IMR-90 (cell line): ENCODE results near the gene CAMK4. TPM values are rescaled to one million over a fixed set of nuclear protein-coding genes. Genes with fewer than 3 reads are reported as not detected.

Experiments used
- ATAC-seq: fragments of 200-7000 bp; cut with Tn5 transposase; 2 replicates; pipeline ENCODE4 v1.9.1; 2020; ENCODE audit warnings: low read depth, mild to moderate bottlenecking, moderate library complexity
- BruUV-seq: library from RNA; stranded (reverse); fragments of 400-500 nt; replicated peaks from 2 replicates; lab custom pipeline; 2021; lab: Mats Ljungman, UMichigan
- CTCF ChIA-PET: fragments of 300-600 bp; formaldehyde crosslinking; extraction: SDS; loops from one replicate; lab custom pipeline; 2021; ENCODE audit warnings: antibody characterized with exemption; lab: Yijun Ruan, JAX
- POLR2A ChIA-PET: fragments of 300-600 bp; sonication (Branson Sonifier 250); formaldehyde crosslinking; loops from one replicate; lab custom pipeline; 2022; ENCODE audit warnings: antibody characterized with exemption; ENCODE audit not compliant: unreplicated experiment; lab: Charles Lee
- DNase-seq: peaks from one replicate; pipeline ENCODE4 v3.0.0; 2013
- H2AFZ ChIP-seq: replicated peaks from 2 replicates; pipeline ENCODE3; 2013; ENCODE audit warnings: low read length, mild to moderate bottlenecking; ENCODE audit not compliant: poor library complexity
- H2AK5ac ChIP-seq: 2 replicates; pipeline ENCODE4 v1.6.1; 2013; ENCODE audit warnings: low read depth, low read length, inconsistent platforms
- H2AK9ac ChIP-seq: replicated peaks from 2 replicates; pipeline ENCODE3; 2013; ENCODE audit warnings: mild to moderate bottlenecking, low read depth, low read length, moderate library complexity; ENCODE audit not compliant: poor library complexity
- H2BK120ac ChIP-seq: 2 replicates; pipeline ENCODE4 v1.6.1; 2013; ENCODE audit warnings: low read depth, low read length, inconsistent platforms
- H2BK15ac ChIP-seq: 3 replicates; pipeline ENCODE4 v1.6.1; 2013; ENCODE audit warnings: low read depth, low read length, inconsistent platforms
- H2BK20ac ChIP-seq: 2 replicates; pipeline ENCODE4 v1.6.1; 2013; ENCODE audit warnings: low read depth, mild to moderate bottlenecking, inconsistent platforms, low read length, moderate library complexity
- H2BK5ac ChIP-seq: 2 replicates; pipeline ENCODE4 v1.6.1; 2013; ENCODE audit warnings: mild to moderate bottlenecking, low read depth, low read length, inconsistent platforms; ENCODE audit not compliant: poor library complexity, severe bottlenecking
- H3K14ac ChIP-seq: replicated peaks from 2 replicates; pipeline ENCODE4 v1.6.1; 2013; ENCODE audit warnings: low read depth, low read length, inconsistent platforms
- H3K18ac ChIP-seq: 2 replicates; pipeline ENCODE4 v1.6.1; 2013; ENCODE audit warnings: low read depth, low read length, control low read depth
- H3K23ac ChIP-seq: 2 replicates; pipeline ENCODE4 v1.6.1; 2013; ENCODE audit warnings: low read depth, low read length, inconsistent platforms
- H3K27ac ChIP-seq: 2 replicates; pipeline ENCODE4 v1.5.1; 2013; ENCODE audit warnings: mild to moderate bottlenecking, control low read depth, low read length; ENCODE audit not compliant: insufficient read depth
- H3K27me3 ChIP-seq: 2 replicates; pipeline ENCODE4 v1.6.1; 2013; ENCODE audit warnings: low read length; ENCODE audit not compliant: control insufficient read depth, insufficient read depth
- H3K36me3 ChIP-seq: 2 replicates; pipeline ENCODE4 v1.6.1; 2013; ENCODE audit warnings: low read length, mixed read lengths; ENCODE audit not compliant: control insufficient read depth, insufficient read depth
- H3K4ac ChIP-seq: 2 replicates; pipeline ENCODE4 v1.6.1; 2013; ENCODE audit warnings: low read depth, low read length, inconsistent platforms
- H3K4me1 ChIP-seq: 2 replicates; pipeline ENCODE4 v1.6.1; 2013; ENCODE audit warnings: low read length, mixed read lengths; ENCODE audit not compliant: control insufficient read depth, insufficient read depth
- H3K4me2 ChIP-seq: 2 replicates; pipeline ENCODE4 v1.6.1; 2013; ENCODE audit warnings: low read depth, mild to moderate bottlenecking, control low read depth, low read length, moderate library complexity
- H3K4me3 ChIP-seq: 2 replicates; pipeline ENCODE4 v1.5.1; 2013; ENCODE audit warnings: low read depth, mild to moderate bottlenecking, control low read depth, low read length, moderate library complexity; ENCODE audit not compliant: insufficient read depth
- H3K56ac ChIP-seq: 2 replicates; pipeline ENCODE4 v1.6.1; 2013; ENCODE audit warnings: low read length, inconsistent platforms; ENCODE audit not compliant: insufficient read depth; ENCODE audit errors: extremely low read depth
- H3K79me1 ChIP-seq, 2 experiments: 2 replicates each; pipeline ENCODE4 v1.6.1; 2013; ENCODE audit warnings: low read length in 2 of 2, inconsistent platforms in 1 of 2, low read depth in 1 of 2
- H3K9ac ChIP-seq: 2 replicates; pipeline ENCODE4 v1.6.1; 2013; ENCODE audit warnings: low read depth, low read length, control low read depth
- H3K9me1 ChIP-seq: 2 replicates; pipeline ENCODE4 v1.6.1; 2013; ENCODE audit warnings: low read length, inconsistent platforms; ENCODE audit not compliant: insufficient read depth
- H3K9me3 ChIP-seq: 2 replicates; pipeline ENCODE4 v1.6.1; 2013; ENCODE audit warnings: low read length; ENCODE audit not compliant: control insufficient read depth, insufficient read depth
- H4K20me1 ChIP-seq: 2 replicates; pipeline ENCODE4 v1.6.1; 2013; ENCODE audit warnings: low read length, inconsistent platforms; ENCODE audit not compliant: insufficient read depth
- H4K5ac ChIP-seq: 2 replicates; pipeline ENCODE4 v1.6.1; 2013; ENCODE audit warnings: mild to moderate bottlenecking, low read depth, low read length, control low read depth
- H4K8ac ChIP-seq, 2 experiments: 2 replicates each; pipeline ENCODE4 v1.6.1; 2013; ENCODE audit warnings: low read depth in 2 of 2, low read length in 2 of 2, control low read depth in 1 of 2, inconsistent platforms in 1 of 2
- H4K91ac ChIP-seq: 2 replicates; pipeline ENCODE4 v1.6.1; 2013; ENCODE audit warnings: low read depth, low read length, inconsistent platforms; ENCODE audit not compliant: insufficient read depth
- CTCF ChIP-seq: conservative IDR thresholded peaks from 2 replicates; pipeline ENCODE4 v1.5.1; 2012; ENCODE audit warnings: mild to moderate bottlenecking, low read depth, low read length, improper control_type of control experiment
- MAFK ChIP-seq: IDR thresholded peaks from 2 replicates; pipeline ENCODE4 v1.6.1; 2012; ENCODE audit warnings: low read depth, low read length, improper control_type of control experiment
- MAZ ChIP-seq: IDR thresholded peaks from 2 replicates; pipeline ENCODE4 v1.6.1; 2012; ENCODE audit warnings: low read depth, mild to moderate bottlenecking, low read length, improper control_type of control experiment, moderate library complexity, borderline replicate concordance
- NFE2L2 ChIP-seq: fragments of 150-350 bp; IDR thresholded peaks from 2 replicates; pipeline ENCODE4 v1.6.1; 2016; ENCODE audit warnings: low read depth, mild to moderate bottlenecking, low read length
- RAD21 ChIP-seq: IDR thresholded peaks from 2 replicates; pipeline ENCODE4 v1.6.1; 2012; ENCODE audit warnings: low read length, improper control_type of control experiment
- RCOR1 ChIP-seq: IDR thresholded peaks from 2 replicates; pipeline ENCODE4 v1.6.1; 2012; ENCODE audit warnings: mild to moderate bottlenecking, low read length, improper control_type of control experiment; ENCODE audit not compliant: insufficient replicate concordance
- RFX5 ChIP-seq: IDR thresholded peaks from 2 replicates; pipeline ENCODE4 v1.8.0; 2012; ENCODE audit warnings: low read depth, mild to moderate bottlenecking, low read length, moderate library complexity
- SMC3 ChIP-seq: fragments of 150-350 bp; IDR thresholded peaks from 2 replicates; pipeline ENCODE4 v1.6.1; 2016; ENCODE audit warnings: low read depth, mild to moderate bottlenecking, antibody characterized with exemption, low read length, moderate library complexity
- WGBS, 2 experiments: methylation state at CpG; one replicate each; pipeline versions ENCODE4 v1.1.5 to v1.1.7; 2013; ENCODE audit warnings: missing lambda C conversion rate in 2 of 2; ENCODE audit not compliant: insufficient read length in 1 of 2; ENCODE audit errors: extremely low coverage in 2 of 2; 5-methylcytosine and 5-hydroxymethylcytosine counted together
- dilution Hi-C: fragments of 300-500 bp; cut with HindIII; formaldehyde crosslinking; loops from one replicate; pipeline ENCODE4 v1.14.3; 2018; ENCODE audit warnings: low sequenced_read_pairs; ENCODE audit not compliant: unreplicated experiment
- in situ Hi-C: fragments of 300-500 bp; cut with MboI; formaldehyde crosslinking; loops from 3 replicates; pipeline ENCODE4 v1.14.3; 2019; ENCODE audit warnings: low sequenced_read_pairs, inconsistent platforms, mixed read lengths
- intact Hi-C: fragments of 100-400 bp; cut with micrococcal nuclease; formaldehyde crosslinking; loops from 2 replicates; pipeline ENCODE4 v1.10.0; 2022
- polyA plus RNA-seq, 3 experiments: library from polyadenylated mRNA; depleted of rRNA; stranded (reverse); fragments of >200 nt; gene quantifications; 2 replicates each; pipeline ENCODE4 v1.2.3, GENCODE V29; 2012; ENCODE audit warnings: low replicate concordance in 1 of 3
- total RNA-seq: library from RNA; depleted of rRNA; stranded (reverse); fragments of >200 nt; gene quantifications from 2 replicates; pipeline ENCODE4 v1.2.3, GENCODE V29; 2012
- TF ChIP-seq, protein P1 (sequence below): fragments of 150-350 bp; IDR thresholded peaks from 2 replicates; pipeline ENCODE4 v1.6.1; 2016; ENCODE audit warnings: low read depth, mild to moderate bottlenecking, low read length, moderate library complexity, borderline replicate concordance
- TF ChIP-seq, protein P2 (sequence below): fragments of 150-350 bp; IDR thresholded peaks from 2 replicates; pipeline ENCODE4 v1.6.1; 2017; ENCODE audit warnings: mild to moderate bottlenecking, antibody characterized with exemption, low read length, low read depth

Gene CAMK4
- total and polyA plus RNA-seq, 2 of the 4 experiments (the other 2 are of a cell fraction) = 3.7 to 4.8 TPM

DNA sequence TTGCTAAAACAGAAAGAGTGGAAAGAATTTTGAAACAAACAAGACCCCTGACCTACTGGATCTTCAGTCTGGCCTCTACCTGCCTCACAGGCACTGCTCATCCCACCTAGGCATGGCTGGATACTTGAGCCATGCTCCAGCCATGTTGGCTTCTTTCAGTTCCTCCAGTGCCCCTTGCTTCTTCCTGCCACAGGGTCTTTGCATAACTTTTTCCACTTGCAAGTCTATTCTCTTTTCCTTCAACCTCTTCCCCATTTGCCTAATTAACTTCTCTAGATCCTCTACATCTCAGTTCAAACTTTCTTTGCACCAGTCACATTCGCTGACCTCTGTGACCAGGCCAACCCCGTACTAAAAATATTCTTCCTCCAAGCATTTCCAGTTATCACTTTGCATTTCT lies 237.8 kb downstream of the CAMK4 start:
- TF ChIP-seq MAFK (no peak), NFE2L2 (no peak), RAD21 (no peak), RCOR1 (no peak), SMC3 (no peak), MAZ (no peak), RFX5 (no peak), CTCF (no peak)
- TF ChIP-seq, protein P1, sequence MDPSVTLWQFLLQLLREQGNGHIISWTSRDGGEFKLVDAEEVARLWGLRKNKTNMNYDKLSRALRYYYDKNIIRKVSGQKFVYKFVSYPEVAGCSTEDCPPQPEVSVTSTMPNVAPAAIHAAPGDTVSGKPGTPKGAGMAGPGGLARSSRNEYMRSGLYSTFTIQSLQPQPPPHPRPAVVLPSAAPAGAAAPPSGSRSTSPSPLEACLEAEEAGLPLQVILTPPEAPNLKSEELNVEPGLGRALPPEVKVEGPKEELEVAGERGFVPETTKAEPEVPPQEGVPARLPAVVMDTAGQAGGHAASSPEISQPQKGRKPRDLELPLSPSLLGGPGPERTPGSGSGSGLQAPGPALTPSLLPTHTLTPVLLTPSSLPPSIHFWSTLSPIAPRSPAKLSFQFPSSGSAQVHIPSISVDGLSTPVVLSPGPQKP = no peak
- TF ChIP-seq, protein P2, sequence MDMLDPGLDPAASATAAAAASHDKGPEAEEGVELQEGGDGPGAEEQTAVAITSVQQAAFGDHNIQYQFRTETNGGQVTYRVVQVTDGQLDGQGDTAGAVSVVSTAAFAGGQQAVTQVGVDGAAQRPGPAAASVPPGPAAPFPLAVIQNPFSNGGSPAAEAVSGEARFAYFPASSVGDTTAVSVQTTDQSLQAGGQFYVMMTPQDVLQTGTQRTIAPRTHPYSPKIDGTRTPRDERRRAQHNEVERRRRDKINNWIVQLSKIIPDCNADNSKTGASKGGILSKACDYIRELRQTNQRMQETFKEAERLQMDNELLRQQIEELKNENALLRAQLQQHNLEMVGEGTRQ = no peak
- Histone ChIP-seq H3K23ac (no peak overlapping the region), H3K27ac (no peak overlapping the region), H3K79me1 (no peaks in the 10 kb centered on the region), H4K8ac (no peak overlapping the region), H2BK15ac (no peak overlapping the region), H4K5ac (no peak overlapping the region), H2BK120ac (no peak overlapping the region), H4K91ac (no peak overlapping the region), H2AK9ac (no peak overlapping the region), H3K4me3 (no peak overlapping the region), H3K9ac (no peak overlapping the region), H3K4me1 (no peaks in the 10 kb centered on the region), H2BK20ac (no peak overlapping the region), H2AFZ (no peak overlapping the region), H4K20me1 (no peaks in the 10 kb centered on the region), H3K4me2 (no peak overlapping the region), H3K9me3 (no peaks in the 10 kb centered on the region), H2AK5ac (no peak overlapping the region), H3K14ac (no peak overlapping the region), H3K36me3 (no peaks in the 10 kb centered on the region), H3K9me1 (no peaks in the 10 kb centered on the region), H3K56ac (no peak overlapping the region), H3K4ac (no peak overlapping the region), H3K18ac (no peak overlapping the region), H2BK5ac (no peak overlapping the region), H3K27me3 (no peaks in the 10 kb centered on the region)
- BruUV-seq = no TSS peak
- WGBS, 2 experiments = no CpG with 5 or more reads among the region's 2 CpGs
- DNase-seq = no peak
- in situ Hi-C loops (loop anchor here (10.0 to 25.0 kb wide), 2 partner anchors 297 to 700 kb away; no protein-coding TSS in a partner anchor), dilution Hi-C loops (no loop called here), intact Hi-C loops (loop anchor here (5.0 kb wide), 1 partner anchor 305 kb away; no protein-coding TSS in a partner anchor)
- CTCF ChIA-PET = interaction anchor here (0.6 to 2.1 kb wide), 10 partner anchors 8 to 518 kb away, joined by 3 to 14 read pairs (median 4); no protein-coding TSS in a partner anchor
- ATAC-seq = no peak
- POLR2A ChIA-PET = no interaction called here
